K562 (cell line): ENCODE results near the gene TSHR. TPM values are rescaled to one million over a fixed set of nuclear protein-coding genes. Genes with fewer than 3 reads are reported as not detected.

Experiments
- ATAC-seq: fragments of 200-7000 bp; cut with Tn5 transposase; 3 replicates; pipeline ENCODE4 v1.9.1; 2020; ENCODE audit warnings: moderate library complexity
- BruUV-seq: library from RNA; stranded (reverse); fragments of 400-500 nt; replicated peaks from 2 replicates; lab custom pipeline; 2021; lab: Mats Ljungman, UMichigan
- CTCF ChIA-PET: fragments of 300-600 bp; formaldehyde crosslinking; extraction: SDS; loops from one replicate; lab custom pipeline; 2021; ENCODE audit warnings: low intra/inter-chr PET ratio; lab: Yijun Ruan, JAX
- POLR2A ChIA-PET: fragments of 300-600, 350-650 bp; sonication (Branson Sonifier 250); formaldehyde crosslinking; extraction: SDS; loops from one replicate; lab custom pipeline; 2021; ENCODE audit warnings: antibody characterized with exemption, inconsistent platforms; lab: Yijun Ruan, JAX
- DNase-seq, 4 experiments: peaks; one replicate each; pipeline versions ENCODE4 v3.0.0 to v3.0.0-alpha.2; 2011 to 2018; ENCODE audit warnings: low spot score in 3 of 4, mixed read lengths in 3 of 4; ENCODE audit errors: extremely low read depth in 1 of 4
- FAIRE-seq: peaks from 2 replicates; lab custom pipeline; 2011; peaks lifted over from hg19 to GRCh38; lab: Jason Lieb, UNC
- H2AFZ ChIP-seq: 2 replicates; pipeline ENCODE4 v1.6.0; 2011; ENCODE audit warnings: low read depth, low read length, control low read depth, inconsistent platforms
- H3K27ac ChIP-seq: fragments of 200-600 bp; 3 replicates; pipeline ENCODE4 v1.8.0; 2011; ENCODE audit warnings: low read depth, mild to moderate bottlenecking, control low read depth, inconsistent platforms, low read length, moderate library complexity, mixed read lengths; ENCODE audit errors: extremely low read depth
- H3K27me3 ChIP-seq, 2 experiments: fragments of 300-600 bp in 1 of 2; 2 replicates in 1 of 2; 3 replicates in 1 of 2; pipeline versions ENCODE4 v1.6.0 to v1.8.0; 2011; ENCODE audit warnings: inconsistent platforms in 2 of 2, low read length in 2 of 2, mild to moderate bottlenecking in 1 of 2, mixed read lengths in 1 of 2, moderate library complexity in 1 of 2; ENCODE audit not compliant: control insufficient read depth in 2 of 2, insufficient read depth in 2 of 2
- H3K36me3 ChIP-seq: fragments of 300-600 bp; 3 replicates; pipeline ENCODE4 v1.8.0; 2011; ENCODE audit warnings: mild to moderate bottlenecking, low read length, inconsistent platforms; ENCODE audit not compliant: control insufficient read depth, insufficient read depth
- H3K4me1 ChIP-seq, 2 experiments: fragments of 200-600 bp in 1 of 2; replicated peaks in 1 of 2; 2 replicates in 1 of 2; 3 replicates in 1 of 2; pipeline versions ENCODE4 v1.5.1 to v1.8.0; 2011; ENCODE audit warnings: inconsistent platforms in 2 of 2, low read length in 2 of 2, mild to moderate bottlenecking in 1 of 2, mixed read lengths in 1 of 2, moderate library complexity in 1 of 2; ENCODE audit not compliant: control insufficient read depth in 2 of 2, insufficient read depth in 2 of 2
- H3K4me2 ChIP-seq: 2 replicates; pipeline ENCODE4 v1.6.1; 2011; ENCODE audit warnings: low read length, control low read depth, inconsistent platforms, mixed read lengths; ENCODE audit not compliant: insufficient read depth
- H3K4me3 ChIP-seq: fragments of 200-600 bp; sonication (generic), shearing (Covaris generic); 2 replicates; pipeline ENCODE4 v1.5.1; 2016; ENCODE audit warnings: control low read depth, inconsistent platforms
- H3K79me2 ChIP-seq: fragments of 200-600 bp; 3 replicates; pipeline ENCODE4 v1.8.0; 2011; ENCODE audit warnings: low read length, inconsistent platforms; ENCODE audit not compliant: control insufficient read depth, insufficient read depth
- H3K9ac ChIP-seq, 2 experiments: 2 replicates each; pipeline versions ENCODE4 v1.6.0 to v1.6.1; 2011; ENCODE audit warnings: low read depth in 2 of 2, low read length in 2 of 2, control low read depth in 1 of 2, inconsistent platforms in 1 of 2, mild to moderate bottlenecking in 1 of 2, mixed read lengths in 1 of 2; ENCODE audit not compliant: insufficient read depth in 1 of 2
- H3K9me1 ChIP-seq: one replicate; pipeline ENCODE4 v1.6.0; 2011; ENCODE audit warnings: inconsistent platforms, mild to moderate bottlenecking, low read length, moderate library complexity; ENCODE audit not compliant: control insufficient read depth, insufficient read depth
- H3K9me3 ChIP-seq: replicated peaks from 2 replicates; pipeline ENCODE4 v1.5.1; 2011; ENCODE audit warnings: low read depth, low read length, inconsistent platforms; ENCODE audit not compliant: control insufficient read depth, insufficient read depth
- H4K20me1 ChIP-seq: replicated peaks from 2 replicates; pipeline ENCODE4 v1.6.1; 2011; ENCODE audit warnings: low read length, inconsistent platforms, mixed read lengths; ENCODE audit not compliant: control insufficient read depth, insufficient read depth
- DACH1 ChIP-seq: fragments of 450-650 bp; IDR thresholded peaks from 2 replicates; pipeline ENCODE4 v1.6.1; 2018; ENCODE audit not compliant: partially characterized antibody
- ELF1 ChIP-seq: fragments of 200-800 bp; sonication (Bioruptor generic); IDR thresholded peaks from 2 replicates; pipeline ENCODE4 v1.6.1; 2016; ENCODE audit warnings: missing genetic modification characterization, missing compliant biosample characterization
- FOXP1 ChIP-seq: sonication (generic); formaldehyde crosslinking; IDR thresholded peaks from 2 replicates; pipeline ENCODE4 v1.8.0; 2022; ENCODE audit warnings: mild to moderate bottlenecking, missing genetic modification reagents
- HNRNPK ChIP-seq: fragments of 200-400 bp; formaldehyde crosslinking; IDR thresholded peaks from one replicate; pipeline ENCODE4 v1.6.1; 2018; ENCODE audit warnings: mild to moderate bottlenecking, low read depth, low read length; ENCODE audit not compliant: poor library complexity, severe bottlenecking
- KAT2B ChIP-seq: IDR thresholded peaks from one replicate; pipeline ENCODE4 v1.6.1; 2012; ENCODE audit warnings: low read depth, mild to moderate bottlenecking, control low read depth, inconsistent platforms, low read length, moderate library complexity
- NFE2 ChIP-seq: IDR thresholded peaks from 2 replicates; pipeline ENCODE4 v1.6.1; 2014; ENCODE audit warnings: antibody characterized with exemption, low read depth
- SAFB ChIP-seq: fragments of 200-400 bp; formaldehyde crosslinking; IDR thresholded peaks from 2 replicates; pipeline ENCODE4 v1.6.1; 2017; ENCODE audit warnings: low read depth, low read length, borderline replicate concordance
- TAF15 ChIP-seq: fragments of 200-400 bp; formaldehyde crosslinking; IDR thresholded peaks from 2 replicates; pipeline ENCODE4 v1.6.1; 2017; ENCODE audit warnings: mild to moderate bottlenecking, low read depth, low read length, moderate library complexity
- U2AF2 ChIP-seq: fragments of 200-400 bp; formaldehyde crosslinking; optimal IDR thresholded peaks from 2 replicates; pipeline ENCODE3; 2017; ENCODE audit warnings: low read depth, mild to moderate bottlenecking, low read length
- ZNF239 ChIP-seq: fragments of 250-450 bp; sonication (Bioruptor Pico); IDR thresholded peaks from 2 replicates; pipeline ENCODE4 v1.4.0; 2020; ENCODE audit warnings: mild to moderate bottlenecking
- ZNF263 ChIP-seq: sonication (generic); formaldehyde crosslinking; IDR thresholded peaks from 2 replicates; pipeline ENCODE4 v1.8.0; 2022; ENCODE audit warnings: mild to moderate bottlenecking, missing genetic modification reagents, borderline replicate concordance
- ZNF408 ChIP-seq: fragments of 250-450 bp; sonication (Bioruptor Pico); IDR thresholded peaks from 2 replicates; pipeline ENCODE4 v1.4.0; 2020; ENCODE audit warnings: low read depth, mild to moderate bottlenecking, moderate library complexity
- WGBS: fragments of 100-300 bp; shearing (Covaris generic); methylation state at CpG from one replicate; pipeline ENCODE4 v1.1.6; 2016; ENCODE audit warnings: low coverage, mixed read lengths; ENCODE audit not compliant: insufficient coverage; ENCODE audit errors: missing lambda C conversion rate; 5-methylcytosine and 5-hydroxymethylcytosine counted together
- in situ Hi-C: fragments of 300-500 bp; cut with MboI; formaldehyde crosslinking; loops from 4 replicates; pipeline ENCODE4 v1.15.0; 2018; ENCODE audit warnings: inconsistent platforms, mixed read lengths
- intact Hi-C: fragments of 100-400 bp; cut with micrococcal nuclease; formaldehyde crosslinking; loops from 2 replicates; pipeline ENCODE4 v1.14.2; 2022
- polyA plus RNA-seq, 8 experiments: library from polyadenylated mRNA; depleted of rRNA in 4 of 8; stranded (reverse) in 5 of 8; unstranded in 3 of 8; fragments of >200 nt; fragmentation: Nextera tagmentation in 2 of 8; fragmentation: Illumina TruSeq in 1 of 8; extraction: Ambion mirVana in 2 of 8; extraction: Trizol in 1 of 8; gene quantifications; 2 replicates each; pipeline versions ENCODE4 v1.2.1 to v1.2.3, GENCODE V29; 2011 to 2014; ENCODE audit warnings: inconsistent platforms in 1 of 8, missing spikeins in 1 of 8
- total RNA-seq, 7 experiments: library from RNA; depleted of rRNA in 6 of 7; stranded (reverse); fragments of >200 nt in 6 of 7; fragmentation: Illumina TruSeq in 2 of 7; extraction: Trizol in 2 of 7; gene quantifications; 2 replicates each; pipeline versions ENCODE4 v1.2.1 to v1.2.3, GENCODE V29; 2011 to 2021; ENCODE audit warnings: low replicate concordance in 1 of 7
- TF ChIP-seq, protein P1 (sequence below): fragments of 250-450 bp; sonication (Bioruptor Pico); IDR thresholded peaks from 2 replicates; pipeline ENCODE4 v1.5.0; 2020; ENCODE audit warnings: mild to moderate bottlenecking
- TF ChIP-seq, protein P2 (sequence below): sonication (generic); formaldehyde crosslinking; IDR thresholded peaks from 2 replicates; pipeline ENCODE4 v1.8.1; 2022; ENCODE audit warnings: missing genetic modification reagents
- TF ChIP-seq, protein P3 (sequence below), 2 experiments: fragments of 150-350 bp in 1 of 2; IDR thresholded peaks; 2 replicates each; pipeline ENCODE4 v1.6.1; 2012 to 2016; ENCODE audit warnings: low read depth in 2 of 2, low read length in 2 of 2, mild to moderate bottlenecking in 1 of 2, moderate library complexity in 1 of 2

The TSHR gene
- total and polyA plus RNA-seq, 9 of the 15 experiments (the other 6 are each of a cell fraction or from before 2014, with no cell fraction given), result 0.01 to 0.10 TPM; not detected in 7

DNA sequence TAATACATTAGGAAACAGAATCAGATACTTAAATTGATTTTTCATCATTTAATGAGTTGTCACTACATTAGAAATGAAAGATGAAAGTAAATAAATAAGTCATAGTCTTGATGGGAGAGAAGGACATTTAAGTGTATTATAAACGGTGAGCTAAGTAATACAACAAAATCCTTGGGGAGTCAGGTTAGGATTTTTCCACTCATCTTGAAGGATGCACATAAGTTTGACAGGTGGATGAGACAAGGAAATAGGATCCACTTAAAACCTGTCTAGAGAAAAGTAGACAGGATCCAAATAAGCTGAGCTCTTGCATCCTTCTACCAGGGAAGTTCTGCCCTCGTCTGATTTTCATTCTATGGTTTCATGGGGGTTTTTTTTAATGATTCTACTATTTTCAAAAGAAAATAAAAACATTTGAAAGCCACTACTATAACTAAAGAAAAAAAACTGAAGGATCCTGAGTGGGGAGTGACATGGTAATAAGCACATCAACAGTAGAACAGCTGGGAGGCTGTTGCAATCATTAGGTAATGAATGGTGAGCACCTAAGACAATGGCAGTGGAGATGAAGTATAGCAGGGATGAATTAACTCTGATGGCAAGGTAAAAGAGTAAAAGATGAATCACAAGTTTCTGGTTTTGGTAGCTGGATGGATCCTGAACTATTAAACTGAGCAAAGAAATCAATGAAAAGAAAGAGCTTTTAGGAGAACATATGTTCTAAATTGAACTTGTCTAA, 30.9 kb upstream of the TSHR start:
- in situ Hi-C loops (no loop called here), intact Hi-C loops (no loop called here)
- Histone ChIP-seq H3K9me1 (no peaks in the 10 kb centered on the region), H3K9me3 (no peaks in the 10 kb centered on the region), H4K20me1 (no peaks in the 10 kb centered on the region), H3K27me3 (no peaks in the 10 kb centered on the region), H3K4me3 (no peak overlapping the region), H3K9ac (no peak overlapping the region), H3K4me1 (no peaks in the 10 kb centered on the region; a peak in 1 of 5 replicates), H3K79me2 (no peaks in the 10 kb centered on the region), H3K4me2 (no peak overlapping the region), H3K27ac (no peak overlapping the region), H2AFZ (no peak overlapping the region), H3K36me3 (no peaks in the 10 kb centered on the region)
- FAIRE-seq (no peak), DNase-seq (no peak), ATAC-seq (no peak)
- TF ChIP-seq KAT2B, result no peak
- no peak for TF ChIP-seq ZNF408
- no peak for TF ChIP-seq HNRNPK
- no peak for TF ChIP-seq NFE2
- no peak for TF ChIP-seq ZNF263 (CRISPR knock-in tag)
- TF ChIP-seq FOXP1, result no peak
- TF ChIP-seq, protein P1, sequence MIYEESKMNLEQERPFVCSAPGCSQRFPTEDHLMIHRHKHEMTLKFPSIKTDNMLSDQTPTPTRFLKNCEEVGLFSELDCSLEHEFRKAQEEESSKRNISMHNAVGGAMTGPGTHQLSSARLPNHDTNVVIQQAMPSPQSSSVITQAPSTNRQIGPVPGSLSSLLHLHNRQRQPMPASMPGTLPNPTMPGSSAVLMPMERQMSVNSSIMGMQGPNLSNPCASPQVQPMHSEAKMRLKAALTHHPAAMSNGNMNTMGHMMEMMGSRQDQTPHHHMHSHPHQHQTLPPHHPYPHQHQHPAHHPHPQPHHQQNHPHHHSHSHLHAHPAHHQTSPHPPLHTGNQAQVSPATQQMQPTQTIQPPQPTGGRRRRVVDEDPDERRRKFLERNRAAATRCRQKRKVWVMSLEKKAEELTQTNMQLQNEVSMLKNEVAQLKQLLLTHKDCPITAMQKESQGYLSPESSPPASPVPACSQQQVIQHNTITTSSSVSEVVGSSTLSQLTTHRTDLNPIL (CRISPR knock-in tag), result no peak
- no peak for TF ChIP-seq DACH1
- no peak for TF ChIP-seq SAFB
- TF ChIP-seq, protein P2, sequence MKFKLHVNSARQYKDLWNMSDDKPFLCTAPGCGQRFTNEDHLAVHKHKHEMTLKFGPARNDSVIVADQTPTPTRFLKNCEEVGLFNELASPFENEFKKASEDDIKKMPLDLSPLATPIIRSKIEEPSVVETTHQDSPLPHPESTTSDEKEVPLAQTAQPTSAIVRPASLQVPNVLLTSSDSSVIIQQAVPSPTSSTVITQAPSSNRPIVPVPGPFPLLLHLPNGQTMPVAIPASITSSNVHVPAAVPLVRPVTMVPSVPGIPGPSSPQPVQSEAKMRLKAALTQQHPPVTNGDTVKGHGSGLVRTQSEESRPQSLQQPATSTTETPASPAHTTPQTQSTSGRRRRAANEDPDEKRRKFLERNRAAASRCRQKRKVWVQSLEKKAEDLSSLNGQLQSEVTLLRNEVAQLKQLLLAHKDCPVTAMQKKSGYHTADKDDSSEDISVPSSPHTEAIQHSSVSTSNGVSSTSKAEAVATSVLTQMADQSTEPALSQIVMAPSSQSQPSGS (CRISPR knock-in tag), result no peak
- TF ChIP-seq ELF1 (tag), result no peak
- TF ChIP-seq ZNF239 (CRISPR knock-in tag), result no peak
- TF ChIP-seq, protein P3, sequence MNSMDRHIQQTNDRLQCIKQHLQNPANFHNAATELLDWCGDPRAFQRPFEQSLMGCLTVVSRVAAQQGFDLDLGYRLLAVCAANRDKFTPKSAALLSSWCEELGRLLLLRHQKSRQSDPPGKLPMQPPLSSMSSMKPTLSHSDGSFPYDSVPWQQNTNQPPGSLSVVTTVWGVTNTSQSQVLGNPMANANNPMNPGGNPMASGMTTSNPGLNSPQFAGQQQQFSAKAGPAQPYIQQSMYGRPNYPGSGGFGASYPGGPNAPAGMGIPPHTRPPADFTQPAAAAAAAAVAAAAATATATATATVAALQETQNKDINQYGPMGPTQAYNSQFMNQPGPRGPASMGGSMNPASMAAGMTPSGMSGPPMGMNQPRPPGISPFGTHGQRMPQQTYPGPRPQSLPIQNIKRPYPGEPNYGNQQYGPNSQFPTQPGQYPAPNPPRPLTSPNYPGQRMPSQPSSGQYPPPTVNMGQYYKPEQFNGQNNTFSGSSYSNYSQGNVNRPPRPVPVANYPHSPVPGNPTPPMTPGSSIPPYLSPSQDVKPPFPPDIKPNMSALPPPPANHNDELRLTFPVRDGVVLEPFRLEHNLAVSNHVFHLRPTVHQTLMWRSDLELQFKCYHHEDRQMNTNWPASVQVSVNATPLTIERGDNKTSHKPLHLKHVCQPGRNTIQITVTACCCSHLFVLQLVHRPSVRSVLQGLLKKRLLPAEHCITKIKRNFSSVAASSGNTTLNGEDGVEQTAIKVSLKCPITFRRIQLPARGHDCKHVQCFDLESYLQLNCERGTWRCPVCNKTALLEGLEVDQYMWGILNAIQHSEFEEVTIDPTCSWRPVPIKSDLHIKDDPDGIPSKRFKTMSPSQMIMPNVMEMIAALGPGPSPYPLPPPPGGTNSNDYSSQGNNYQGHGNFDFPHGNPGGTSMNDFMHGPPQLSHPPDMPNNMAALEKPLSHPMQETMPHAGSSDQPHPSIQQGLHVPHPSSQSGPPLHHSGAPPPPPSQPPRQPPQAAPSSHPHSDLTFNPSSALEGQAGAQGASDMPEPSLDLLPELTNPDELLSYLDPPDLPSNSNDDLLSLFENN (IDR thresholded peaks at IDR 0.05; ENCODE audit: low read depth in 2 of 2, low read length in 2 of 2), result no peak
- TF ChIP-seq U2AF2, result no peak
- no peak for TF ChIP-seq TAF15
- ChIA-PET CTCF (no interaction called here), POLR2A (interaction anchor here (0.6 kb wide), 1 partner anchor 16 kb away, joined by 3 read pairs; no protein-coding TSS in a partner anchor)
- BruUV-seq, result no TSS peak
- 25% methylated on average over 2 of the region's 2 CpGs for WGBS
